ENCODE results near the gene WDR7.

Gene WDR7

DNA sequence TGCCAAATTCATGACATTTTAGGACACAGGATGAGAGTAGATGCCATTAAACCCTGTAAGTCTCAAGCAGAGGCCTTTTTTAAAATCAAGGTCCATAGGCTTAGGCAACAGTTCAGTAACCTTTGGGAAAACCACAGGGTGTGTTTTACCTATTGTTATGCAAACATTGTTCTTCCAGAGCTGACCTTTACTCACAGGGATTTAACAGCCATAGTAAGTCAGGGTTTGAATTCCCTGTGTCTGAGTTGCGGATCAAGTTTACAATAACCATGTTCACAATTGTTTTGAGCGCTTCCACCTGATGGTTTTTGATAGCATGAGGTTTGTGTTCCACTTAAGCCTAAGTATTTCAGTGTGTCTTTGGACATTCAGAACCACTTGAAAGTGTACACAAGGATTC is 335.7 kb downstream of the WDR7 start:
- no peak overlapping the region for H3K9ac ChIP-seq (ENCODE audit: low read depth in 1 of 2, low read length in 2 of 2)
- H3K27me3 ChIP-seq (ENCODE audit: control insufficient read depth in 2 of 2, insufficient read depth in 2 of 2, low read length in 2 of 2), result no peaks in the 10 kb centered on the region
- peak overlapping the region; percentile 21 to 27 for H3K27ac ChIP-seq (ENCODE audit: low read depth in 2 of 2, low read length in 2 of 2)
- no peaks in the 10 kb centered on the region for H3K9me3 ChIP-seq (ENCODE audit: control insufficient read depth in 2 of 2, low read length in 2 of 2)
- peak overlapping the region; percentile 29 to 35 for H3K4me3 ChIP-seq (ENCODE audit: low read length in 2 of 2)
- no peaks in the 10 kb centered on the region for H3K36me3 ChIP-seq (ENCODE audit: control insufficient read depth in 2 of 2, insufficient read depth in 2 of 2, low read length in 2 of 2)
- H3K4me1 ChIP-seq (ENCODE audit: control insufficient read depth in 2 of 2, insufficient read depth in 2 of 2, low read length in 2 of 2), result peaks cover 3 to 11% of the 10 kb centered on the region in 2 donors

DNA sequence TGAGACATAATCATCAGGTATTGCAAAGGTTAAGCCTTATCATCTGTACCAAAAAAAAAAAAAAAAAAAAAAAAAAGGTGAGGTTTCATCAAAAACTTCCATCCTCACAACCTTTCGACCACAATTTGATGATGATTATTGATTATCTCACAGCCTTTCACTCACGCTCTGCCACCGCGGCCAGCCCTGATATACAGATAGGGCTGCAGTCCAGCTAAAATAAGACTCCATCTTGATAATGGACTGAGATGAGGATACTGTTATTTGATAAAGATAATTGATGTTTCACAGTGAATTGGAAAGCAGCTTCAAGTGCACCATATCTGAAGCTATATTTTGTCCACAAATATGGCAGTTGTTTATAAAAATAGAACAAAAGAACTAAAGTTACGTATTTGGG is 336.1 kb downstream of the WDR7 start:
- Histone ChIP-seq H3K9ac (ENCODE audit: low read depth in 1 of 2, low read length in 2 of 2) (no peak overlapping the region), H3K27ac (ENCODE audit: low read depth in 2 of 2, low read length in 2 of 2) (peak overlapping the region; percentile 21 to 27), H3K27me3 (ENCODE audit: control insufficient read depth in 2 of 2, insufficient read depth in 2 of 2, low read length in 2 of 2) (no peaks in the 10 kb centered on the region), H3K4me1 (ENCODE audit: control insufficient read depth in 2 of 2, insufficient read depth in 2 of 2, low read length in 2 of 2) (peaks cover 3 to 11% of the 10 kb centered on the region in 2 donors), H3K4me3 (ENCODE audit: low read length in 2 of 2) (peak overlapping the region; percentile 29 to 35), H3K36me3 (ENCODE audit: control insufficient read depth in 2 of 2, insufficient read depth in 2 of 2, low read length in 2 of 2) (no peaks in the 10 kb centered on the region), H3K9me3 (ENCODE audit: control insufficient read depth in 2 of 2, low read length in 2 of 2) (no peaks in the 10 kb centered on the region)

DNA sequence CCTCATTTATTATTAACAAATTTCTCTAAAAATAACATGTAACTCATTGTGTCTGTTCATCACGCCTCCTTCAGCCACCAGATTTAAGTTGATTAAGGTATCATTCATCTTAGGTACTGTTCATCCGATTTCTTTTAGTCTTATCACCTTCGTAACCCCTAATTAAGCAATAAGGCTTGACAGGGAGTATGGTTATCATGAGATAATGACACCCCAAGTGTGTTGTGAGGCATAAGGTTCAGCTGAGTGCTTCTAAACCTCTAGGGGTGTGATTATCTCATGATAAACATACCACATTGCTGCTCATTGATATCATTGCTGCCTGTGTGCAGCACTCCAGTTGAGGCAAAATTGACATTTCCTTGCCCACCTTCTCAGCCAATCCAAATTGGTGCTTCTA is 336.9 kb downstream of the WDR7 start:
- Histone ChIP-seq H3K9me3 (ENCODE audit: control insufficient read depth in 2 of 2, low read length in 2 of 2) (no peaks in the 10 kb centered on the region), H3K27ac (ENCODE audit: low read depth in 2 of 2, low read length in 2 of 2) (no peak overlapping the region), H3K36me3 (ENCODE audit: control insufficient read depth in 2 of 2, insufficient read depth in 2 of 2, low read length in 2 of 2) (no peaks in the 10 kb centered on the region), H3K9ac (ENCODE audit: low read depth in 1 of 2, low read length in 2 of 2) (no peak overlapping the region), H3K4me3 (ENCODE audit: low read length in 2 of 2) (no peak overlapping the region), H3K27me3 (ENCODE audit: control insufficient read depth in 2 of 2, insufficient read depth in 2 of 2, low read length in 2 of 2) (no peaks in the 10 kb centered on the region), H3K4me1 (ENCODE audit: control insufficient read depth in 2 of 2, insufficient read depth in 2 of 2, low read length in 2 of 2) (peaks cover 3 to 11% of the 10 kb centered on the region in 2 donors)

DNA sequence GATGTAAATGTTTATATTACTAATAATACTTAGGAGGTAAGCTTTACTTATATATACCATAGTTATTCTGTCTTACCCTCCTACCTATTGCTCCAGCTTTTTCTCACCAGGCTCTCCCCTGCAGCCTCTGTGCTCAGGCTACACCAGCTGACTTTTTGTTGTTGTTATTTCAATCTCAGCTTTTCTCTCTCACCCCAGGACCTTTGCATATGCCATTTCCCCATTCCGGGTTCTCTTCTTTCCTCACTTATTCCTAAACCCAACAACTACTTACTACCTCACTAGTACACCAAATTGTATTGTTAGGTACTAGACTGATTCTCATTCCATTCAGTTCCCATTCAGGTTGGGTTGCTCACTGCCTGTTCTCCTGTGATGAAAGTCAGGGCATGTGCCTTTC is 339.5 kb downstream of the WDR7 start:
- Histone ChIP-seq H3K36me3 (ENCODE audit: control insufficient read depth in 2 of 2, insufficient read depth in 2 of 2, low read length in 2 of 2) (no peaks in the 10 kb centered on the region), H3K27ac (ENCODE audit: low read depth in 2 of 2, low read length in 2 of 2) (no peak overlapping the region), H3K9me3 (ENCODE audit: control insufficient read depth in 2 of 2, low read length in 2 of 2) (no peaks in the 10 kb centered on the region), H3K9ac (ENCODE audit: low read depth in 1 of 2, low read length in 2 of 2) (no peak overlapping the region), H3K27me3 (ENCODE audit: control insufficient read depth in 2 of 2, insufficient read depth in 2 of 2, low read length in 2 of 2) (no peaks in the 10 kb centered on the region), H3K4me1 (ENCODE audit: control insufficient read depth in 2 of 2, insufficient read depth in 2 of 2, low read length in 2 of 2) (peaks cover 3 to 11% of the 10 kb centered on the region in 2 donors), H3K4me3 (ENCODE audit: low read length in 2 of 2) (no peak overlapping the region)

DNA sequence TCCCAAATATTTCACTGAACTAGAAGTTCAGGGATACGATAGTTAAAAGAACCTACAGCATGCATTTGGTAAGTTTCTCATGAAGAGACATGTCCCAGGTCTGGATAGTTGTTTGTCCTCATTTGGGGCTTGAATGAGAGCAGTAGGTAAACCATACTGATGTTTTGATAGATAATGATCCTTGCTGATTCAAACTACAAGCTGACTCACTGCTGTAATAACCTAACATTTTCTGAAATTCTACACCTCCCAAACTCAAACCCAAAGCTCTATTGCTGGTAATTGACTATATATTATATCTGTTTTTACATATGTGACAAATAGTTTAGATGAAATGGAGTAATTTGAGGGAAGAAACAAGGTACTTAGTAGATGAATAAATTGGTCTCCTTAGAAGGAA is 341.6 kb downstream of the WDR7 start:
- H3K4me1 ChIP-seq (ENCODE audit: control insufficient read depth in 2 of 2, insufficient read depth in 2 of 2, low read length in 2 of 2), result peaks cover 0 to 3% of the 10 kb centered on the region in 2 donors
- no peak overlapping the region for H3K4me3 ChIP-seq (ENCODE audit: low read length in 2 of 2)
- no peaks in the 10 kb centered on the region for H3K27me3 ChIP-seq (ENCODE audit: control insufficient read depth in 2 of 2, insufficient read depth in 2 of 2, low read length in 2 of 2)
- H3K9me3 ChIP-seq (ENCODE audit: control insufficient read depth in 2 of 2, low read length in 2 of 2), result no peaks in the 10 kb centered on the region
- H3K9ac ChIP-seq (ENCODE audit: low read depth in 1 of 2, low read length in 2 of 2), result no peak overlapping the region
- no peak overlapping the region for H3K27ac ChIP-seq (ENCODE audit: low read depth in 2 of 2, low read length in 2 of 2)
- H3K36me3 ChIP-seq (ENCODE audit: control insufficient read depth in 2 of 2, insufficient read depth in 2 of 2, low read length in 2 of 2), result no peaks in the 10 kb centered on the region

DNA sequence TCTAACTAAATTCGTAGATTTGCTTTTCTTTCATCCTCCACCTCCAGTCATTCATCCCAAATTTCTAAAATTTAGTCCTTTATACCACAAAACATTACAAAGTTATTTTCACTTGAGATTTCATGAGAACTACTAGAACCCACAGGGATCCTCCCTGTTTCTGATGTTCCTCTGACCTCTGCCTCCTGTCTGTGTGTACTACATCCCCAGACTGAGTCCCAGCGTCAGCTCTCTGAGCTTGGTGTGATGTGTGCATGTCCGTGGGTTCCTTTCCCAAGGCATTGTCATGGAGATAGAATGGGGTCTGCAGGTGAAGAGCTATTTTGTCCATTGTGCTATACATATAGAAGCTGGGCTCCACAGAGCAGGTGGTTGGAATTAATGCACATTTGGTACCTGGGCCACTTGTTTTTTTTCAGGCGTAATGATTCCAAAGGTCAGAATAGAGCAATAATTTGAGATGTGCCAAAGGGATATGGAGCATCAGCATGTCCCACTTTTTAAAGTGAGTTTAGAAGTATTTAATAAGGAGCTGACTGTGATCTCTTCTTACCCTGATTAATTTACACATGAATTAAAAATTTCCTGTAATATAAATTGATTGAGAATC is 344.5 kb downstream of the WDR7 start:
- Histone ChIP-seq H3K27me3 (ENCODE audit: control insufficient read depth in 2 of 2, insufficient read depth in 2 of 2, low read length in 2 of 2) (no peaks in the 10 kb centered on the region), H3K4me1 (ENCODE audit: control insufficient read depth in 2 of 2, insufficient read depth in 2 of 2, low read length in 2 of 2) (no peaks in the 10 kb centered on the region), H3K9ac (ENCODE audit: low read depth in 1 of 2, low read length in 2 of 2) (no peak overlapping the region), H3K36me3 (ENCODE audit: control insufficient read depth in 2 of 2, insufficient read depth in 2 of 2, low read length in 2 of 2) (no peaks in the 10 kb centered on the region), H3K27ac (ENCODE audit: low read depth in 2 of 2, low read length in 2 of 2) (no peak overlapping the region), H3K9me3 (ENCODE audit: control insufficient read depth in 2 of 2, low read length in 2 of 2) (no peaks in the 10 kb centered on the region), H3K4me3 (ENCODE audit: low read length in 2 of 2) (no peak overlapping the region)

DNA sequence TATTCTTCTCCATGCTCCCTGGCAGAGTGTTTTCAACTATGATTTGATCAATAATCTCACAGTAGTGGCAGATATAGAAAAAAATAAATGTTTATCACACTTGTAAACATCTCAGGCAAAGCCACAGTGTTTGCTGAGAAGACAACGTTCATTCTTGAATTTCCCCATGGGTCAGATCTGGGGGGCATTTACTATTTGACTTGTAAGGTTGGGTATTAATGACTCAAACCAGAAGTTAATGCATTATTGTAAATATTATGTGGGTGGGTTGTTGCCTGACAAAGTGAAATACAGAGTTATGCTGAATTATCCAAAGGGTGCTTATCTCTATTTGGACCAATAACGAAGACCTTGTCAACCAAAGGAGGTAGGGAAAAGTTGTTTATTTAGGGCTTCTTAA is 346.0 kb downstream of the WDR7 start:
- H3K27me3 ChIP-seq (ENCODE audit: control insufficient read depth in 2 of 2, insufficient read depth in 2 of 2, low read length in 2 of 2), result no peaks in the 10 kb centered on the region
- H3K4me3 ChIP-seq (ENCODE audit: low read length in 2 of 2), result no peak overlapping the region
- no peak overlapping the region for H3K9ac ChIP-seq (ENCODE audit: low read depth in 1 of 2, low read length in 2 of 2)

DNA sequence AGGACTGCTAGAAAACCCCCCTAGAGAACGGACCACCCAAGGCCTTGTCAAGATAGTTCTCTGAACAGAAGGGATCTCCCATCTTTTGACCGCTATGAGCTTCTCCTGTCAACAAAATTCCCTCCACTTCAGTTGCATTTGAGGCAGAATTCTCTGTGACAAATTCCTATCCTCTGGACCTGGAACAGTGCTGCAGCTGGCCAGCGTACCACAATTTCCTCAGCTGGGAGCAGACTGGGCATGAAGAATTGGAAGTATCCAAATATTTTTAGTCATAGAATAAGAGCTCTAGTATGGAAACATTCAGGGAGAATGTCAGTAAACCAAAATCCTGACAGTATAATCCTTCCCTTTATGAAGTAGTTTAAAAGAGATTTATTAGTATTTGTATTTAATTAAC is 348.7 kb downstream of the WDR7 start:
- no peak overlapping the region for H3K27ac ChIP-seq (ENCODE audit: low read depth in 2 of 2, low read length in 2 of 2)

More for the DNA sequence above, 346.0 kb downstream of the WDR7 start:
- H3K36me3 ChIP-seq (ENCODE audit: control insufficient read depth in 2 of 2, insufficient read depth in 2 of 2, low read length in 2 of 2), result no peaks in the 10 kb centered on the region
- H3K9me3 ChIP-seq (ENCODE audit: control insufficient read depth in 2 of 2, low read length in 2 of 2), result no peaks in the 10 kb centered on the region
- H3K4me1 ChIP-seq (ENCODE audit: control insufficient read depth in 2 of 2, insufficient read depth in 2 of 2, low read length in 2 of 2), result no peaks in the 10 kb centered on the region
- no peak overlapping the region for H3K27ac ChIP-seq (ENCODE audit: low read depth in 2 of 2, low read length in 2 of 2)

DNA sequence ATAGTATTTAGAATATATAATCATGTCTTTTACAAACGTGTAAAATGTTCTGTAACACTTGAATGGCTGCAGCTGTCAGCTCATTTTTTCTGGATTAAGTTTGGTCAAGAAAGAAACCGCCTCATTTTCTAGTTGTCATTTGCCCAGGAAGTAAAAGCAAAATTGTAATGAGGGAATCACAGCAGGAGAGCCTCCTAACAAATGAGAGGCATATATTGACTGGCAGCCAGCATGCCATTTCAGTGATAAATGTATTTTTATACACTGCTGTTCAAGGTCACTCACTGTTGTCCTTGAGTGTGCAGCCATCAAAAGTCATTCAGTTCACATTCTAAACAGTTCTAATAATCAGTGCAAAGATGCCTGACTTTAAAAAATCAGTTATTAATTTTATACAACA is 351.5 kb downstream of the WDR7 start:
- no peak overlapping the region for H3K4me3 ChIP-seq (ENCODE audit: low read length in 2 of 2)
- no peaks in the 10 kb centered on the region for H3K9me3 ChIP-seq (ENCODE audit: control insufficient read depth in 2 of 2, low read length in 2 of 2)
- no peaks in the 10 kb centered on the region for H3K36me3 ChIP-seq (ENCODE audit: control insufficient read depth in 2 of 2, insufficient read depth in 2 of 2, low read length in 2 of 2)
- H3K27ac ChIP-seq (ENCODE audit: low read depth in 2 of 2, low read length in 2 of 2), result no peak overlapping the region
- H3K27me3 ChIP-seq (ENCODE audit: control insufficient read depth in 2 of 2, insufficient read depth in 2 of 2, low read length in 2 of 2), result no peaks in the 10 kb centered on the region
- H3K4me1 ChIP-seq (ENCODE audit: control insufficient read depth in 2 of 2, insufficient read depth in 2 of 2, low read length in 2 of 2), result peaks cover 8 to 12% of the 10 kb centered on the region in 2 donors
- H3K9ac ChIP-seq (ENCODE audit: low read depth in 1 of 2, low read length in 2 of 2), result no peak overlapping the region

More for the DNA sequence above, 348.7 kb downstream of the WDR7 start:
- Histone ChIP-seq H3K9ac (ENCODE audit: low read depth in 1 of 2, low read length in 2 of 2) (no peak overlapping the region), H3K9me3 (ENCODE audit: control insufficient read depth in 2 of 2, low read length in 2 of 2) (no peaks in the 10 kb centered on the region), H3K4me3 (ENCODE audit: low read length in 2 of 2) (no peak overlapping the region), H3K4me1 (ENCODE audit: control insufficient read depth in 2 of 2, insufficient read depth in 2 of 2, low read length in 2 of 2) (peaks cover 8 to 12% of the 10 kb centered on the region in 2 donors), H3K27me3 (ENCODE audit: control insufficient read depth in 2 of 2, insufficient read depth in 2 of 2, low read length in 2 of 2) (no peaks in the 10 kb centered on the region), H3K36me3 (ENCODE audit: control insufficient read depth in 2 of 2, insufficient read depth in 2 of 2, low read length in 2 of 2) (no peaks in the 10 kb centered on the region)

DNA sequence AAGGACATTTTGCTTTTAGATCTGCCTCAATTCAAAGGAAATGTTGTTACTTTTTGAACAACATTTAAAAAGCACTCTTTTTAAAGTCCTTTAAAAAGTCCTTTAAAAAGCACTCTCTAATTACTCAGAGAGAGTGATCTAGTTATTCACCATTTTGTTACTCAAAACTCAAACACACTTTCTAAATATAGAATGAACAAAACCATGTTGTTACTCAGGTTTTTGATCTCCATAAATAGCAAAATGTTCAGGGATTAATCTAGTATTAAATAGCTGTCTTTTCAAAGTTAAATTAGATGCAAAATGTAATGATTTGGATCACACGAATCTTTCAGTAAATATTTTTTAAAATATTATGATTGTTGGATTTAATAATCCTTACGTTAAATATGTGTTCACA is 352.2 kb downstream of the WDR7 start:
- Histone ChIP-seq H3K4me3 (ENCODE audit: low read length in 2 of 2) (no peak overlapping the region), H3K27ac (ENCODE audit: low read depth in 2 of 2, low read length in 2 of 2) (no peak overlapping the region)

More for the DNA sequence above, 352.2 kb downstream of the WDR7 start:
- Histone ChIP-seq H3K36me3 (ENCODE audit: control insufficient read depth in 2 of 2, insufficient read depth in 2 of 2, low read length in 2 of 2) (no peaks in the 10 kb centered on the region), H3K4me1 (ENCODE audit: control insufficient read depth in 2 of 2, insufficient read depth in 2 of 2, low read length in 2 of 2) (peaks cover 8 to 12% of the 10 kb centered on the region in 2 donors), H3K9ac (ENCODE audit: low read depth in 1 of 2, low read length in 2 of 2) (no peak overlapping the region), H3K9me3 (ENCODE audit: control insufficient read depth in 2 of 2, low read length in 2 of 2) (no peaks in the 10 kb centered on the region), H3K27me3 (ENCODE audit: control insufficient read depth in 2 of 2, insufficient read depth in 2 of 2, low read length in 2 of 2) (no peaks in the 10 kb centered on the region)
